Measurements from ENCODE around the gene CBX3. TPM values are rescaled to one million over a fixed set of nuclear protein-coding genes. Genes with fewer than 3 reads are reported as not detected.
A peak's percentile ranks its signal among the peaks of the same experiment; 100 is the strongest.
"Not testable (repeated sequence)": the region's sequence is repeated elsewhere in the genome, so short reads cannot be mapped to it uniquely, and the experiment has no call there.

Gene CBX3
- 100 to 1,000 TPM; 214 to 215 TPM for total RNA-seq

DNA sequence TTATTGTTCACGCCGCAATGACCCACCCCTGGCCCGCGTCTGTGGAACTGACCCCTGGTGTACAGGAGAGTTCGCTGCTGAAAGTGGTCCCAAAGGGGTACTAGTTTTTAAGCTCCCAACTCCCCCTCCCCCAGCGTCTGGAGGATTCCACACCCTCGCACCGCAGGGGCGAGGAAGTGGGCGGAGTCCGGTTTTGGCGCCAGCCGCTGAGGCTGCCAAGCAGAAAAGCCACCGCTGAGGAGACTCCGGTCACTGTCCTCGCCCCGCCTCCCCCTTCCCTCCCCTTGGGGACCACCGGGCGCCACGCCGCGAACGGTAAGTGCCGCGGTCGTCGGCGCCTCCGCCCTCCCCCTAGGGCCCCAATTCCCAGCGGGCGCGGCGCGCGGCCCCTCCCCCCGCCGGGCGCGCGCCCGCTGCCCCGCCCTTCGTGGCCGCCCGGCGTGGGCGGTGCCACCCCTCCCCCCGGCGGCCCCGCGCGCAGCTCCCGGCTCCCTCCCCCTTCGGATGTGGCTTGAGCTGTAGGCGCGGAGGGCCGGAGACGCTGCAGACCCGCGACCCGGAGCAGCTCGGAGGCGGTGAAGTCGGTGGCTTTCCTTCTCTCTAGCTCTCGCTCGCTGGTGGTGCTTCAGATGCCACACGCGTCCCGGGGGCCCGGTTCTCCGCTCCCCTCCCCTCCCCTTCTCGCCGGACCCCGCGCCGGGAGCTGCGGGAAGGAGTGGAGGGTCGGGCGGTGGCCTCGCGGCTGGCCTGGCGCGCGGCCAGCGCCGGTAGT lies at the start of gene CBX3:
CBX3 (plus strand) TSS at position 499 of the 772 bp plus-strand sequence. CDS start 1,254 bp downstream, outside the sequence.
- Mint-ChIP-seq H3K4me3 (peak within 1 kb of the TSS; percentile 94), H3K9me3 (no peaks in the 10 kb centered on the region), H3K36me3 (ENCODE audit: low read depth) (peaks cover 76% of the 10 kb centered on the region), H3K27me3 (no peaks in the 10 kb centered on the region), H3K27ac (peak within 1 kb of the TSS; percentile 98), H3K4me1 (peaks cover 41% of the 10 kb centered on the region)
- peak; percentile 93 for DNase-seq
- CTCF ChIA-PET: interaction anchor here (1.0 to 1.9 kb wide), 8 partner anchors 9 to 306 kb away, joined by 3 to 9 read pairs (median 4); partner anchors contain the start of gene NFE2L3
- POLR2A ChIA-PET: interaction anchor here (0.7 to 13.1 kb wide), 24 partner anchors 9 to 339 kb away, joined by 3 to 406 read pairs (median 5); partner anchors contain the start of genes NFE2L3 and SNX10

DNA sequence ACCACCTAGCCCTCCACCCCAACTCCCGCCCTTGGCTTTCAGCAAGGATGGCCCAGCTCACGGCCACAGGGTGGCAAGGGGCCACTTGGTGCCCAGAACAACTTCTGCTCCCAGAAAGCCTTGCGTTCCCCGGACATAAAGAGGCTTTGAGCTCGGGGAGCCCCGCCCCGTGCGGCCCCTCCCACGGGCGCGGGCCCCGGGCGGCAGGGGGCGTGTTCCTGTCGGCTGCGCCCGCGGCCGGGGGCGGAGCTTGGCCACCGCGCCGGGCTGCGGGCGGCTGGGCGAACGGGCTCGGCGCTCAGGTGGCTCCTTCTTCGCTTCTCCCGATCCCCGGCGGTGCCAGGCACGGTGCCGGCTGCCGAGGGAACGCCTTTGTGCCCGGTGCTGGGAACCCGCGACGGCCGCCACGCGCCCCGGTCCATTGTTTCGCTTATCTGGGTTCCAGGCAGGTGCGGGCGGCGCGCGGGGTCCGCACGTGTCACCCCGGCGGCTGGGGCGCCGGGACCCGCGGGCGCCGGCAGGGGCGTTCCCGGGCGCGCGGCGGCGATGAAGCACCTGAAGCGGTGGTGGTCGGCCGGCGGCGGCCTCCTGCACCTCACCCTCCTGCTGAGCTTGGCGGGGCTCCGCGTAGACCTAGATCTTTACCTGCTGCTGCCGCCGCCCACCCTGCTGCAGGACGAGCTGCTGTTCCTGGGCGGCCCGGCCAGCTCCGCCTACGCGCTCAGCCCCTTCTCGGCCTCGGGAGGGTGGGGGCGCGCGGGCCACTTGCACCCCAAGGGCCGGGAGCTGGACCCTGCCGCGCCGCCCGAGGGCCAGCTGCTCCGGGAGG lies 49.4 kb upstream of the CBX3 start, which contains the start of gene NFE2L3:
NFE2L3 (plus strand) TSS at position 246 of the 829 bp plus-strand sequence; CDS start at position 547, 301 bp downstream.
- CTCF ChIA-PET: interaction anchor here (0.9 to 2.0 kb wide), 19 partner anchors 9 to 260 kb away, joined by 3 to 11 read pairs (median 5); partner anchors contain the start of gene CBX3
- H3K27me3 Mint-ChIP-seq: no peaks in the 10 kb centered on the region
- POLR2A ChIA-PET: interaction anchor here (0.8 to 14.1 kb wide), 19 partner anchors 9 to 259 kb away, joined by 3 to 406 read pairs (median 5); partner anchors contain the start of genes CBX3, HNRNPA2B1 and SNX10
- H3K4me1 Mint-ChIP-seq: peaks cover 55% of the 10 kb centered on the region
- no peaks in the 10 kb centered on the region for H3K9me3 Mint-ChIP-seq
- DNase-seq: peak; percentile 88
- H3K4me3 Mint-ChIP-seq: peak within 1 kb of the TSS; percentile 94
- H3K36me3 Mint-ChIP-seq (ENCODE audit: low read depth): peaks cover 18% of the 10 kb centered on the region
- H3K27ac Mint-ChIP-seq: peak within 1 kb of the TSS; percentile 97

- peak; percentile 50 for DNase-seq
- ChIA-PET POLR2A (interaction anchor here (0.8 to 14.1 kb wide), 14 partner anchors 8 to 260 kb away, joined by 3 to 406 read pairs (median 6); partner anchors contain the start of genes CBX3, HNRNPA2B1 and SNX10), CTCF (interaction anchor here (1.0 to 2.0 kb wide), 8 partner anchors 8 to 258 kb away, joined by 3 to 11 read pairs (median 7); no protein-coding TSS in a partner anchor)
- not testable (repeated sequence) for H3K27me3 Mint-ChIP-seq, H3K9me3 Mint-ChIP-seq
- Mint-ChIP-seq H3K36me3 (ENCODE audit: low read depth) (peaks cover 22% of the 10 kb centered on the region), H3K4me3 (peak overlapping the region; percentile 94), H3K27ac (peak overlapping the region; percentile 97), H3K4me1 (peaks cover 61% of the 10 kb centered on the region)
These were observed 48.7 kb upstream of the CBX3 start for GRCh38 chr7:26152782-26153240.

DNA sequence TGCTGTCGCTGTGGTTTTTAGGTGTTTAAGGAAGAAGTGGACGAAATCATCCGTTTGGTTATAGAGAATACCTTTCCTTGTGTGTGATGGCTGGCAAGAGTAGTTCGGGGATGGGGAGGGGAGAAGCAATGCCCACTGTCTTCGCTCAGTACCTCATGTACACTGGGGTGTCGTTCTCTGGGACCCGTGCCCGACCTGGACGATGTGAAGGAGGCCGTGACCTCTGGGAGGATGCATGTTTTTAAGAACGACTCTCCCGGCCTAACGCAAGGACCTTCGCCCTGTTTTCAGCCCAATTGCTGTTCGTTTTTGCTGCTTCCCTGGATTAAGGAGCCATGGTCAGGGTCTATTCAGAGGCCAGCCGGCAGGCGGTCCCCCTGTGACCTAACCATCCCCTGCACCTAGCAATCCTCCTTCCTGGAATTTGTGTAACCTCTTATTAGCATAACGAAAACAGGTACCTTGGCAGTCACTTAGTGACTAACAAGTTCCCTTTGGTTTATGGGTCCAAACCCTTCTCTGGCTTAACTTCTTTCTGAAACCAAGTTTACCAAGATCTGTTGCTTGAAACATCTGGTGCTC lies 48.2 kb upstream of the CBX3 start:
- POLR2A ChIA-PET: interaction anchor here (1.9 to 14.1 kb wide), 5 partner anchors 13 to 141 kb away, joined by 10 to 406 read pairs (median 40); partner anchors contain the start of genes CBX3 and HNRNPA2B1
- CTCF ChIA-PET: no interaction called here
- H3K4me1 Mint-ChIP-seq: peaks cover 66% of the 10 kb centered on the region
- no peaks in the 10 kb centered on the region for H3K27me3 Mint-ChIP-seq
- no peaks in the 10 kb centered on the region for H3K9me3 Mint-ChIP-seq
- peak overlapping the region; percentile 94 for H3K4me3 Mint-ChIP-seq
- H3K36me3 Mint-ChIP-seq (ENCODE audit: low read depth): peaks cover 24% of the 10 kb centered on the region
- H3K27ac Mint-ChIP-seq: peak overlapping the region; percentile 97
- peak; percentile 28 for DNase-seq

GRCh38 chr7:26153823-26154783 lies 47.4 kb upstream of the CBX3 start:
- peak; percentile 58 for DNase-seq
- no peaks in the 10 kb centered on the region for H3K27me3 Mint-ChIP-seq
- H3K36me3 Mint-ChIP-seq (ENCODE audit: low read depth): peaks cover 32% of the 10 kb centered on the region
- ChIA-PET CTCF (interaction anchor here (0.6 kb wide), 1 partner anchor 41 kb away, joined by 6 read pairs; no protein-coding TSS in a partner anchor), POLR2A (interaction anchor here (6.2 to 14.1 kb wide), 3 partner anchors 13 to 43 kb away, joined by 34 to 406 read pairs (median 69); partner anchors contain the start of genes CBX3 and HNRNPA2B1)
- H3K4me1 Mint-ChIP-seq: peaks cover 74% of the 10 kb centered on the region
- no peaks in the 10 kb centered on the region for H3K9me3 Mint-ChIP-seq
- H3K27ac Mint-ChIP-seq: peak overlapping the region; percentile 97
- H3K4me3 Mint-ChIP-seq: peak overlapping the region; percentile 94

DNA sequence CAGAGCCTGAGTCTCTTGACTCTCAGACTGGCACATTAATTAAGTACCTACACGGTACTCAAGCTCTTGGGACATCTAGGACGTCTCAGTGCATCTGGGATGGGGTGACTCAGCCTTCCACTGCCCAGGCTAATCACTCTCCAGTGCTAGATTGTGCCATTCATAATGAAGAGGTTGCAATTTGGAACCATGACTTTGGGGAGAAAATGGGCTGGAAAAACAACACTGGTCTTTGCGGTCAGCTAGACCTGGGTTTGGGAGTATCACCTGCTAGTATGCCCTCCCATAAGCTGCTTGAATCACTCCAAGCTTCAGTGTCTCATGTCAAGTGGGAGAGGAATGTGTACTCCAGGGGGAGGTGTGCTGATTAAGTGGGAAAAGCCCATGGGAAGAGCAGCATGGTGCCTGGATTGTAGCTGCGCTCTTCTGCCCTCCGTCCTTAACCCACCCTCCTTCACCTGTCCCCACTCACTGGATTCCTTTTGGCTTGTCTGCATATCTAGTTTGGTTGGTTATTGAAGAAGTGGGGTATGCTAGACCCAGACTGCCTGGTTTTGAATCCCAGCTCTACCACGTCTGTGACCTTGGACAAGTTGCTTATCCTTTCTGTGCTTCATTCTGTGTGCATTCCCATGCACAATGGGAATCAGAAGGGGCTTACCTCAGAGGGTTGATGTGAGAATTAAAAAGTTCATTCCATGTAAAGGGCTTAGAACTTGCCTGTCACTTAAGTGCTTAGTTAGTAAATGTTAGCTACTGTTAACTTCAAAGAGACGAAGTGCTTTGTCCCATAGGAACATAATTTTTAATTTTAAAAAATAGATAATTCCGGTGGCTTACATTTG lies 45.8 kb upstream of the CBX3 start:
- peaks cover 37% of the 10 kb centered on the region for H3K36me3 Mint-ChIP-seq (ENCODE audit: low read depth)
- H3K9me3 Mint-ChIP-seq: no peaks in the 10 kb centered on the region
- no peaks in the 10 kb centered on the region for H3K27me3 Mint-ChIP-seq
- H3K27ac Mint-ChIP-seq: peak overlapping the region; percentile 97
- peaks cover 82% of the 10 kb centered on the region for H3K4me1 Mint-ChIP-seq
- ChIA-PET POLR2A (interaction anchor here (0.7 to 14.1 kb wide), 7 partner anchors 11 to 138 kb away, joined by 3 to 406 read pairs (median 7); partner anchors contain the start of genes CBX3 and HNRNPA2B1), CTCF (interaction anchor here (0.6 to 2.2 kb wide), 5 partner anchors 36 to 77 kb away, joined by 3 to 7 read pairs (median 4); no protein-coding TSS in a partner anchor)
- DNase-seq: no peak
- peak overlapping the region; percentile 68 for H3K4me3 Mint-ChIP-seq

GRCh38 chr7:26156451-26157420 lies 44.8 kb upstream of the CBX3 start:
- Mint-ChIP-seq H3K36me3 (ENCODE audit: low read depth) (peaks cover 41% of the 10 kb centered on the region), H3K4me3 (peak overlapping the region; percentile 68), H3K9me3 (no peaks in the 10 kb centered on the region), H3K4me1 (peaks cover 75% of the 10 kb centered on the region), H3K27ac (peak overlapping the region; percentile 97), H3K27me3 (no peaks in the 10 kb centered on the region)
- peak; percentile 55 for DNase-seq
- POLR2A ChIA-PET: interaction anchor here (0.9 to 14.1 kb wide), 6 partner anchors 10 to 136 kb away, joined by 3 to 406 read pairs (median 20); partner anchors contain the start of genes CBX3 and HNRNPA2B1
- CTCF ChIA-PET: interaction anchor here (0.8 to 2.2 kb wide), 5 partner anchors 10 to 78 kb away, joined by 3 to 7 read pairs (median 4); no protein-coding TSS in a partner anchor

DNA sequence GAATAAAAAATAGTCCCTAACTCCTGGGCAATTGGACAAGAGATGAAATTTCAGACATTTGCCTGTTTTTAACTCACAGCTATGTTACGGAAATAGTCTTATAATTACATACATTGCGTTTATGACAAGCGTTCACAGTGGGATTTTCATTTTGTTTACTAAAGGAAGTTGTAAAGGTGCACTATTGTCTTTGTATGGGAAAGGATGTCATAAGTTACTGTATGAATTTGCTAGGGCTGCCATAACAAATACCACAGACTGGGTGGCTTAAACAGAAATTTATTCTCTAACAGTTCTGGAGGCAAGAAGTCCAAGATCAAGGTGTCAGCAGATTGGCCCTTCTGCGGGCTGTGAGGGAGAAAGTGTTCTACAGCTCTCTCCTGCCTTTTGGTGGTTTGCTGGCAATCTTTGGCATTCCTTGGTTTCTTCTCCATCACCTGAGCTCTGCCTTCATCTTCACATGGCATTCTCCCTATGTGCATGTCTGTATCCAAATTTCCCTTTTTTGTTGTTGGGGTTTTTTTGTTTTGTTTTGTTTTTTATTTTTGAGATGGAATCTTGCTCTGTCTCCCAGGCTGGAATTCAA lies 43.9 kb upstream of the CBX3 start:
- Mint-ChIP-seq H3K36me3 (ENCODE audit: low read depth) (peaks cover 41% of the 10 kb centered on the region), H3K4me1 (peaks cover 76% of the 10 kb centered on the region), H3K27ac (peak overlapping the region; percentile 62), H3K9me3 (no peaks in the 10 kb centered on the region), H3K27me3 (no peaks in the 10 kb centered on the region), H3K4me3 (peak overlapping the region; percentile 38)
- CTCF ChIA-PET: interaction anchor here (1.0 to 2.2 kb wide), 4 partner anchors 9 to 67 kb away, joined by 3 to 7 read pairs (median 4); no protein-coding TSS in a partner anchor
- POLR2A ChIA-PET: interaction anchor here (2.2 to 14.1 kb wide), 4 partner anchors 9 to 47 kb away, joined by 7 to 406 read pairs (median 52); partner anchors contain the start of genes CBX3 and HNRNPA2B1
- no peak for DNase-seq

- Mint-ChIP-seq H3K27me3 (no peaks in the 10 kb centered on the region), H3K27ac (no peak overlapping the region), H3K9me3 (no peaks in the 10 kb centered on the region), H3K4me1 (peaks cover 69% of the 10 kb centered on the region), H3K36me3 (ENCODE audit: low read depth) (peaks cover 42% of the 10 kb centered on the region), H3K4me3 (no peak overlapping the region)
- ChIA-PET CTCF (interaction anchor here (1.2 kb wide), 1 partner anchor 29 kb away, joined by 3 read pairs; no protein-coding TSS in a partner anchor), POLR2A (interaction anchor here (6.2 to 14.1 kb wide), 3 partner anchors 7 to 38 kb away, joined by 34 to 406 read pairs (median 69); partner anchors contain the start of genes CBX3 and HNRNPA2B1)
- no peak for DNase-seq
These were observed 42.3 kb upstream of the CBX3 start for GRCh38 chr7:26159243-26159642.
